ENCODE measurements around the gene ATP6AP1.

The ATP6AP1 gene

GRCh38 chrX:154430916-154431315 is 2.4 kb downstream of the ATP6AP1 start:
- no peak for DNase-seq (ENCODE audit: low read depth)

- DNase-seq (ENCODE audit: low read depth) = no peak
These were observed 2.9 kb downstream of the ATP6AP1 start for GRCh38 chrX:154431341-154431740.

DNA sequence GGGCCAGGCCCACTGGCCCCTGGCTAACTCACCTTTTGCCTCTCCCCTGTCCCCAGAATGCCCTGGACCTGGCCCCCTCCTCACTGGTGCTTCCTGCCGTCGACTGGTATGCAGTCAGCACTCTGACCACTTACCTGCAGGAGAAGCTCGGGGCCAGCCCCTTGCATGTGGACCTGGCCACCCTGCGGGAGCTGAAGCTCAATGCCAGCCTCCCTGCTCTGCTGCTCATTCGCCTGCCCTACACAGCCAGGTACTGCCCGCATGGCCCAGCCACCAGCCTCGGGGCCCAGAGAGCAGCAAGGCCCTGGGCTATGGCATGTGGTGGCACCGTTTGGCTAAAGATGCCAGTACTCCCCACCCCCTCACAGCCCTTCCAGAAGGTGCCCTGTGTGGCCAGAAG is 3.7 kb downstream of the ATP6AP1 start:
- DNase-seq (ENCODE audit: low read depth) = no peak

DNA sequence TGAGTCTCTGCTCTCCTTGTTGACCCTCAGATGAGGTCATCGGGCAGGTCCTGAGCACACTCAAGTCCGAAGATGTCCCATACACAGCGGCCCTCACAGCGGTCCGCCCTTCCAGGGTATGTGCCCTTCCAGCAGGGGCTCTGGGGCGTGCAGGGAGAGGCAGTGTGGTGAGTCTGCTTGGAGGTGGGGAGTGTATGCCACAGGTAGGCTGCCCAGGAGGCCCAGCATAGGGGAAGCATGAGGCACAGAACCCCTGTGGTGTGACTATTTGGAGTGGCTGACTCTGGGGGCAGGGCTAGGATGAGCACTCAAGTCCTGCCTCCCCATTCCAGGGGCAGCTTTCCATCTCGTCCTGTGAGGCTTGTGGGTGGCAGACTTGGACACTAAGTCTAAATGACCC is 5.1 kb downstream of the ATP6AP1 start:
- no peak for DNase-seq (ENCODE audit: low read depth)

- no peak for DNase-seq (ENCODE audit: low read depth)
These were observed 6.1 kb downstream of the ATP6AP1 start for GRCh38 chrX:154434394-154435168.

GRCh38 chrX:154435171-154435733 is 6.8 kb downstream of the ATP6AP1 start:
- no peak for DNase-seq (ENCODE audit: low read depth)

DNA sequence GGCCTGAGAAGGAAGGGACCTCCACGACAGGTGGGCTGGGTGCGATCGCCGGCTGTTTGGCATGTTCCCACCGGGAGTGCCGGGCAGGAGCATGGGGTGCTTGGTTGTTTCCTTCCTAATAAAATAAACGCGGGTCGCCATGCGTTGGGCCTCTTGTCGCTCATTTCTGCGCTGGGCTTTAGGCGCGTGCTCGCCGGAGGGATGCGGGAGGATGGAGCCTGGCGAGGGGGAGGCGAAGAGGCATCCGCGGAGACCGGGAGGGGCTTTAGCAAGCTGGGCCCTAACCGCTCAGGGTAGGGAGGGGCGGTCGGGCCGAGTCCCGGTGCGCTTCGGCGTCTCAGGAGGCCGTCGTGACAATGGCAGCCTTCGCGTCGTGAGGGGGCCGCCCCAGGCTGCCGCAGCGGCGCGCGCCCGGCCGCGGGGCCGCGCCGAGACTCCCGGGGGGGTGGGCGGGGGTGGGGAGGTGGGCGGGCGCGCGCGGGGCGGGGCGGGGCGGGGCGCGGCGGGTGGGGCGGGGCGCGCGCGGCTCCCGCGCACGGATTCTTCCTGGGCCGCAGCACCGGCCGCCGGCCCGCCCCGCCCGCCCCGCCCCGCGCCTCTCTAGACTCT is 8.0 kb downstream of the ATP6AP1 start:
- DNase-seq (ENCODE audit: low read depth) = peak; percentile 43

DNA sequence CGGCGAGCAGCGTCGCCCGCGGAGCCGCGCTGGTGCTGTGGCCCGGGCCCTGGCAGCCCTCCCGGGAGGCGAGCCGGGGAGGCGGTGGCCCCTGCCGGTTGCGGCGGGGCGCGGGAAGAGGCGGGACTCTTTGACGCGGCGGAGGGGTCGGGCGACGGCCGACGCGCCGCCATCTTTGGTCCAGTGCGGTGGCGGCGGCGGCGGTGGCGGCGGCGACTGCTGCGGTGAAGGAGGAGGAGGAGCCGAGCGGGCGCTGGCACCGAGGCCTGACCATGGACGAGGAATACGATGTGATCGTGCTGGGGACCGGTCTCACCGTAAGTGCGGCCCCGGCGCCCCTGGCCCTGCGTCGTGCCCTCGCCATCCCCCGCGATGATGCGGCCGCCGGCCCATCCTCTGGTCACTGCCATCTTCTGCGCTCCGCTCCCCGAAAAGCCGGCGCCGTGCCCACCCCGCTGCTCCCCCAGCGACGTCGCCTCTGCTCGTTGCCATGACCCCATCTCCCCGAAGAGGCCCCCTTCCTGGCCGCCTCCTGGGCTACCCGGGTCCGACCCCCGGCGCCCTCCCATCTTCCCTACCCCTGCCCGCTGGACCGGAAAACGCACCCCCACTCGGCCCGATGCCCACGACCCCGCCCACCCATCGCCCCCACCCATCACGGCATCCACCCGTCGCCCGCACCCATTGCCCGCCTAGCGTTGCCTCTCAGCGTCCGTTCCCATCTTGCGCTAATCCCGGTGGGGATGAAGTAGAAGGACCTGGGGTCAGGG is 8.7 kb downstream of the ATP6AP1 start, which contains the start of gene GDI1:
Gene GDI1, plus strand, starts transcription at position 172 of the 770 bp plus-strand sequence. Its CDS starts 101 bp downstream, at position 273.
- DNase-seq (ENCODE audit: low read depth) = no peak

DNA sequence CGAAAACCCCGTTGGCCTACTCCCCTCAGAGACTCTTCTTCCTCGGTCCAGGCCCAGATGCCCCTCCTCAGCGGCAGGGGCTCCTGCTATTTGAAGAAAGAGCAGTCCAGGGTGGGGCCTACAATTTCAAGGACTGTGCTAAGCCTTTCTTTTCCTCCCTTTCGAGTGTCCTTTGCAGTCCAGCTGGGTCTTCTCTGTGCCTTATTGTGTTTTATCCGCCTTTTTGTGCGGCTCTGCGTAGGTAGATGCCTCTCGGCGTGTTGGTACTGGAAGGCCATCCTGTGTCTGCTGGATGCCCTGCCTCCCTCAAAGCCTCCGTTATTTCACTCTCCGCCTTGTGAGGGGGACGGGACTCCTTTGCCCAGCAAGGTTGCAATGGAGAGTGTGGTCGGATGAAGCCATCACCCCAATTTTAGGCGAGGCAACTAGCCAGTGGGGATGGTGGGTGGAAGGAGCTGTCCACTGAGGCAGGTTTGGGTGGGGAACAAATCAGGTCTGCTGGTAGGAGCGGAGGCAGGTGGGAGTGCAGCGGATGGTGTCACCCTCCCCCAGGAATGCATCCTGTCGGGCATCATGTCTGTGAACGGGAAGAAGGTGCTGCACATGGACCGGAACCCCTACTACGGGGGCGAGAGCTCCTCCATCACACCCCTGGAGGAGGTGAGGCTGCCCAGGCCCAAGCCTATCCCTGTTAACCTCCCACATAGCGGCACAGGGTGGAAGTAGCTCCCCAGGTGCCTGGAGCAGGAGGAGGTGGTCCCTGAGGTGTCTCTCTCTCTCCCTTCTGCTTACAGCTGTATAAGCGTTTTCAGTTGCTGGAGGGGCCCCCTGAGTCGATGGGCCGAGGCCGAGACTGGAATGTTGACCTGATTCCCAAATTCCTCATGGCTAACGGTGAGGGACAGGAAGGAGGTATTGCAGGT is 9.8 kb downstream of the ATP6AP1 start:
- no peak for DNase-seq (ENCODE audit: low read depth)

GRCh38 chrX:154439841-154440240 is 11.4 kb downstream of the ATP6AP1 start:
- no peak for DNase-seq (ENCODE audit: low read depth)

GRCh38 chrX:154440623-154441357 is 12.3 kb downstream of the ATP6AP1 start:
- no peak for DNase-seq (ENCODE audit: low read depth)

DNA sequence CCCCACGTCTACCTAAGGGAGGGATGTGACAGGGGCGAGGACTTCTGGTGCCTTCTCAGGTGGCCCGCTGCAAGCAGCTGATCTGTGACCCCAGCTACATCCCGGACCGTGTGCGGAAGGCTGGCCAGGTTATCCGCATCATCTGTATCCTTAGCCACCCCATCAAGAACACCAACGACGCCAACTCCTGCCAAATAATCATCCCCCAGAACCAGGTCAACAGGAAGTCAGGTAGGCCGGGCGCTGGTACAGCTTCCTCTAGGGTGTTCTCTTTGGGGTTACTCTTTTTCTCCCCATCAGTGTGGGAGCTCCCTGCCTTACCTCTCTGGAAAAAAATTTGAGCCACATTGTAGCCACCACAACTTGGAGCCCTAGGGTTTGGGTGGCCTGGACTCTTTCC is 13.1 kb downstream of the ATP6AP1 start:
- DNase-seq (ENCODE audit: low read depth) = no peak

GRCh38 chrX:154441984-154442707 is 13.7 kb downstream of the ATP6AP1 start:
- no peak for DNase-seq (ENCODE audit: low read depth)

- no peak for DNase-seq (ENCODE audit: low read depth)
These were observed 15.0 kb downstream of the ATP6AP1 start for GRCh38 chrX:154443479-154443910.

DNA sequence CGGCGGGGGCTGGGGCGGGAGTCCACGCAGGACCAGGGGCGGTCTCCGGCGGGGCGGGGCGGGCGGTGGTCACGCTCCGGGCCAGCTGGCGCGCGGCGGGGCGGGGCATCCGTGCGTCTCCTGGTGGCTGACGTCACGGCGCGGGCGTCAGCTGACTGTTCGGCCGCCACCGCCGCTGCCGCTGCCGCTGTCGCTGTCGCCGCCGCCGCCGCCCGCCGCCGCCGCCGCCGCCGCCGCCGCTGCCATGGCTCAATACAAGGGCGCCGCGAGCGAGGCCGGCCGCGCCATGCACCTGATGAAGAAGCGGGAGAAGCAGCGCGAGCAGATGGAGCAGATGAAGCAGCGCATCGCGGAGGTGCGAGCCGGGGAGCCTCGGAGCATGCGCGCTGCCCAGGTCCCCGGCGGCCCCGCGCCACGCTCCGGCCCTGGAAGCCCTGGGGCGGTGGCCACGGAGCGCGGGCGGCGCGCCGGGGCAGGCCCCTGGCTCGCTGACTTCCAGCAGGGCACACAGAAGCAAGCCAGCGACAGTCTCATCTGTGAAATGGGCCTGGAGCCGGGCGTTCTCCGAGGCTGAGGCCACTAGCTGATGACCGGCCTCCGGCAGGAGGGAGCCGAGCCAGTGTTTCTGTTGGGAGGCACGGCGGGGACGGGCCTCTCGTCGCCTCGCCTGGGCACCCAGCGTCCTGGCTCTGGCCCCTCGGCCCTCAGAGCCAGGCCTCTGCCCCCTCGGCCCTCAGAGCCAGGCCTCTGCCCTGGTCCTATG is 15.7 kb downstream of the ATP6AP1 start, which contains the start of gene FAM50A:
Gene FAM50A, plus strand, starts transcription at position 150 of the 763 bp plus-strand sequence. Its CDS starts 95 bp downstream, at position 245.
- peak; percentile 52 for DNase-seq (ENCODE audit: low read depth)

- no peak for DNase-seq (ENCODE audit: low read depth)
These were observed 16.3 kb downstream of the ATP6AP1 start for GRCh38 chrX:154444755-154445246.

- DNase-seq (ENCODE audit: low read depth) = no peak
These were observed 17.3 kb downstream of the ATP6AP1 start for GRCh38 chrX:154445776-154446175.

DNA sequence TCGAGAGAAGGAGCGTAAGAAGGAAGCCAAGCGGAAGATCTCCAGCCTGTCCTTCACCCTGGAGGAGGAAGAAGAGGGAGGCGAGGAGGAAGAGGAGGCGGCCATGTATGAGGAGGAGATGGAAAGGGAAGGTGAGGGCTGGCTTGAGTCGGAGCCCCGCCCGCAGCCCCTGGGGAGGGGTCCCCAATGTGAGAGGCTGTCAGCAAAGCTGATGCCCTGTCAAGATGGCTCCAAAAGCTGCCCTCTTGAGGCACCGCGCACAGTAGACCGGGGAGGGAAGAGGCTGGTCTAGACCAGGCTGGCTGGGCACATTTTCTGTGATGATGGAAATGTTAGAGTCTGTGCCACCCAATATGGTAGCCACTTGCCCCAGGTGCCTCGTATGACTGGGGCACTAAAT is 18.0 kb downstream of the ATP6AP1 start:
- no peak for DNase-seq (ENCODE audit: low read depth)

DNA sequence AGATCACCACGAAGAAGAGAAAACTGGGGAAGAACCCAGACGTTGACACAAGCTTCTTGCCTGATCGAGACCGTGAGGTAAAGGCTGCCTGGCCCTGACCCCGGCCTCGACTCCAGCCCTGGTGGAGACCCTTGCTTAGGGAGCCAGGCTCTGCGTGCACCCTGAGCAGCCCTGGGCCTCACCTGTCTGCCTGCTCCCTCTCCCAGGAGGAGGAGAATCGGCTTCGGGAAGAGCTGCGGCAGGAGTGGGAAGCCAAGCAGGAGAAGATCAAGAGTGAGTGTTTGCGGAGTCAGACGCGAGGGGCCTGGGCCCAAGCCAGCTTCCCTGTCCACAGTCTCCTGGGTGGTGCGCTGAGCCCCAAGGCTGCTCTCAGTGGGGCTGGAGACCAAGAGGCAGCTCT is 20.0 kb downstream of the ATP6AP1 start:
- no peak for DNase-seq (ENCODE audit: low read depth)

Measured in stimulated activated CD4-positive, alpha-beta T cell treated with anti-CD3 and anti-CD28 coated beads, Interleukin-2, amount 100 ng/mL, for 4 hours (primary cell).